Stimulated activated CD4-positive, alpha-beta T cell treated with anti-CD3 and anti-CD28 coated beads, TNF-alpha, amount 100 ng/mL, for 48 hours (primary cell): ENCODE data around the gene NIP7.
"Not testable (repeated sequence)": the region's sequence is repeated elsewhere in the genome, so short reads cannot be mapped to it uniquely, and the experiment has no call there.

ENCODE experiments used
- DNase-seq, 3 donors: peaks; one replicate each; pipeline ENCODE4 v3.0.0-alpha.2; 2020; ENCODE audit warnings: low read depth in 3 of 3

The NIP7 gene

GRCh38 chr16:69344171-69344570 lies 4.6 kb downstream of the NIP7 start:
- DNase-seq: no peak

GRCh38 chr16:69345923-69346322 lies 6.4 kb downstream of the NIP7 start:
- no peak for DNase-seq

GRCh38 chr16:69346683-69347082 lies 7.1 kb downstream of the NIP7 start:
- no peak for DNase-seq

- no peak for DNase-seq
Measured at GRCh38 chr16:69348222-69348621, 8.7 kb downstream of the NIP7 start.

GRCh38 chr16:69349536-69349935 lies 10.0 kb downstream of the NIP7 start:
- no peak for DNase-seq

GRCh38 chr16:69350536-69351133 lies 11.1 kb downstream of the NIP7 start:
- no peak for DNase-seq

GRCh38 chr16:69351309-69352027 lies 11.9 kb downstream of the NIP7 start, which contains the start of gene TMED6:
Gene TMED6 (minus strand): TSS chr16:69351786. CDS start chr16:69351753, 33 bp downstream.
- DNase-seq: no peak

GRCh38 chr16:69360070-69360469 lies 20.5 kb downstream of the NIP7 start:
- DNase-seq: not testable (repeated sequence)

GRCh38 chr16:69363281-69363717 lies 23.7 kb downstream of the NIP7 start:
- DNase-seq: no peak

GRCh38 chr16:69364088-69364487 lies 24.5 kb downstream of the NIP7 start:
- no peak for DNase-seq

- no peak for DNase-seq
Measured at GRCh38 chr16:69365901-69366300, 26.3 kb downstream of the NIP7 start.

- DNase-seq: peak in 1 of 3 donors; percentile 5
Measured at GRCh38 chr16:69366431-69366830, 26.9 kb downstream of the NIP7 start.

- DNase-seq: no peak
Measured at GRCh38 chr16:69367980-69368379, 28.4 kb downstream of the NIP7 start.

- DNase-seq: no peak
Measured at GRCh38 chr16:69368866-69369265, 29.3 kb downstream of the NIP7 start.

GRCh38 chr16:69371564-69371963 lies 32.0 kb downstream of the NIP7 start:
- no peak for DNase-seq

GRCh38 chr16:69373019-69373418 lies 33.4 kb downstream of the NIP7 start:
- DNase-seq: no peak

- DNase-seq: no peak
Measured at GRCh38 chr16:69376393-69377059, 37.0 kb downstream of the NIP7 start.

GRCh38 chr16:69378036-69378435 lies 38.5 kb downstream of the NIP7 start:
- no peak for DNase-seq

GRCh38 chr16:69378760-69379159 lies 39.2 kb downstream of the NIP7 start:
- DNase-seq: no peak

GRCh38 chr16:69381231-69381630 lies 41.7 kb downstream of the NIP7 start:
- no peak for DNase-seq

- DNase-seq: no peak
Measured at GRCh38 chr16:69382421-69382820, 42.8 kb downstream of the NIP7 start.

- no peak for DNase-seq
Measured at GRCh38 chr16:69384974-69385373, 45.4 kb downstream of the NIP7 start.

GRCh38 chr16:69386596-69386995 lies 47.0 kb downstream of the NIP7 start:
- no peak for DNase-seq
